GM18870 (cell line): ENCODE results near the gene TFAM.
"Not testable (repeated sequence)": the region's sequence is repeated elsewhere in the genome, so short reads cannot be mapped to it uniquely, and the experiment has no call there.

Source experiments
- ATAC-seq: cut with Tn5 transposase; IDR thresholded peaks from one replicate; pipeline ENCODE4 v1.9.1; 2021; ENCODE audit warnings: moderate library complexity; ENCODE audit not compliant: unreplicated experiment

Gene TFAM

DNA sequence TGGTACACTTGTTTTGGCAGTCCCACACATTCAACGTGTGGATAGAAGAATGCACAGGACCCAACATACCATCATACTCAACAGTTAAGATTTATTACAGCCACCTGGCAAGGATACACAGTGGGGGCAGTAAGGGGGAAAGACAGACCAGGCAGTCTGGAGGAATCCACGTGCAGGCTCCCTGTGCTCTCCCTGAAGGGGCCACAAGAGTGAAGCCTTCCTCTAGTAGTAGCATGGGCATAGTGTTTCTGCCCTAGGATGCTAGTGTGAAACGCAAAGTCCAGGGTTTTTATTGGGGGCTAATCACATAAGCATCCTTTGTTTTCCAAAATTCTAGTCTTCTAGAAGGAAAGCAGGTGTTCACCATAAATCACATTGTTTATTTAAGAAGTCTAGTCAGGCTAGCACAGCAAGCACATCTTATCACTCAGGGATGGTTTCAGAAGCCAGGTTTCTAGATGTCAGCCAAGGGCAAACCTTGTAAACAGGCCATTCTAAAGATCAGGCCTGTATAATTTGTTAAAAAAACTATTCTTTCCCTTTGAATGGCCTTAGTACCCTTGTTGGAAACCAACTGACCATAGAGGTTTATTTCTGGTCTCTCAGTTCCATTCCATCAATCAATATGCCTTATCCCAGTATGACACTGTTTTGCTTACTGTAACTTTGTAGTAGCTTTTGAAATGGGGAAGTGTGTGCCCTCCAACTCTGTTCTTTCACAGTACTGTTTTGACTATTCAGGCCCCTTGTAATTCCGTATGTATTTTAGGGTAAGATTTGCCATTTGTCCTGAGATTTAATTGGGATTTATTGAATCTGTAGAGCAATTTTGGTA, 12.4 kb upstream of the TFAM start:
- ATAC-seq: peak; percentile 70

DNA sequence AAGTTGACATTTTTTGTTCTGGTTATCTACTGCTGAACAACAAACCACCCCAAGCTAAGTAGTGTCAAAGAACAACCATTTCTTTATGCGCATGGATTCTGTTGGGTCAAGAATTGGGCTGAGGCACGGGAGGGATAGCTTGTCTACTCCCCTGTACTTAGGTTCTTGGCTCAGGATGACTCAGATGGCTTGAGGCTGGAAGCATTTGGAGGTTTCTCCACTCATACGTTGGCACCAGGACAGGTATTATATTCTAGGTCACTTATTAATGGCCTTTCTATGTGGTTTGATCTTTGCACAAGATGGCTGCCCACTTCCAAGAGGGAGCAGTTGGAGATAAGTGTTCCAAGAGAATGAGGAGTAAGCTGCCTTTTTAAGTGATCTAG, 11.8 kb upstream of the TFAM start:
- peak; percentile 1 for ATAC-seq

DNA sequence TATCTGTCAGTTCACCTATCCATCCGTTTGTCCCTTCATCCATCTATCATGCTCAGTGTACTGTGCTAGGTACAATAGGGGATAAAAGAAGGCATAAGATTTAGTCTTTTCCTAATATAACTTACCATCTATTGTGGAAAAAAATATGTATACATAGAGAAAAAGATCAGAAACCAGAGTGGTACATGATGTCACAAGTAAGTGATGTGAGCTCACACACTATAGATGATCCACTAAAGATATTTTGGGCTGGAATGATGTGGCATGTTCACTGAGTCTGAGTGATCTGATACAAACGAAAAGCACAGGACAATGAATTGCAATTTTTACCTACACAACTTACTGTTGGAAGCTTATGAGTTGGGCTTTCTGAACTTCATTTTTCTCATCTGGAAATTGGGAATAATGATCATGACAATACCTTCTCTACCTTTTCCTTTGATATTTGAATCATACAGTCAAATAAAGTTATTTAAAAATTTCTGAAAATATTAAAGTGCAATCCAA, 2.7 kb upstream of the TFAM start:
- no peak for ATAC-seq

DNA sequence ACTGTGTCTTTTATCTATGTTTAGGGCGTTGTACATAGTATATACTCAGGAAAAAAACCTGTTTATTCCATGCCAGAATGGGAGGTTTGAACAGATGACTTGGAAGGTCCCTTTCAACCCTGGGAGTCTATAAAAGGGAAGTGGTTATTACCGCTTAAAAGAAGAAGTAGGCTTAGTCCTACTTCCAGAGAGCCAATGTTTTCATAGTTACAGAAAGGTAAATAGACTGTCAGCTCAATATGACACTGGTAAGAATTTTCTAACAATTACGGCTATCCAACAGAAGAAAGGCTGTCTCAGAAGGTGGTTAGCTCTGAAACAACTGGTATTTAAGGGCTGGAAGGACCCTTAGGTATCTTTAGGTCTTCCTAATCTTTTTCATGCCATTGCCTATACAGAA, 1.1 kb upstream of the TFAM start:
- peak; percentile 87 for ATAC-seq

DNA sequence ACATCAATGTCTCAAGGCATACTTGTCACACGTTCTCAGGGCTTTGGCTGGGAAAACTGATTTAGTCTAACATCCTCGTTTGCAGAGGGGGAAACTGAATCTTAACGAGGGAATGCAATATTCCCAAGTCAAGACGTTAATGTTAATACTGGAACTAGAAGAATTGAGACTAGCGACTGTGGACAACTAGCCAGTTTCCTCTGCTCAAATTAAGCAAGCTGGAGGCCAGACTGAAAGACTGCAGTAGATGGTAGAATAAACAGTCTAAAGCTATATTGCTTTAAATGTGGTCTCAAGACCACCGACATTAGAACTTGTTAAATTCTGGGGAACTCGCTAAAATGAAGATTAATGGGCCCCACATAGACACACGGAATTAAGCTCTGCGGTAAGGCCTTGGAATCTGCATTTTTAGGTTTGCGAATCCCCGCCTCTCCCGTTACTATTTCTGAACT, 639 bp upstream of the TFAM start:
- ATAC-seq: no peak

DNA sequence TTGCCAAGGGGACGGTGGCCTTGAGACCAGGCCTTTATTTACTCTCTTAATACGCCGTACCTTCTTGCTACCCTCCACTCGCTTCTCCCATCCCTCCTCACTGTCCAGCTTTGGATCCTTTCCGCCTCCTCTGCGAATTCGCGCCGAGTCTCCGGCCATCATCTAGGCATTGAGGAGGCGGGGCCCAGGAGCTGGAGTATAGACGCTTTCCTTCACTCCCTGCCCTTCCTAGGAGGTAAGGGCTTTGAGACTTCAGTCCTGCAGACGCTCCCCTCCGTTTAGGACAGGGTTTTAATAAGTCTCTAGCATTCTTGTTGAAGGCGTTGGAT, 538 bp downstream of the TFAM start:
- peak; percentile 5 for ATAC-seq

DNA sequence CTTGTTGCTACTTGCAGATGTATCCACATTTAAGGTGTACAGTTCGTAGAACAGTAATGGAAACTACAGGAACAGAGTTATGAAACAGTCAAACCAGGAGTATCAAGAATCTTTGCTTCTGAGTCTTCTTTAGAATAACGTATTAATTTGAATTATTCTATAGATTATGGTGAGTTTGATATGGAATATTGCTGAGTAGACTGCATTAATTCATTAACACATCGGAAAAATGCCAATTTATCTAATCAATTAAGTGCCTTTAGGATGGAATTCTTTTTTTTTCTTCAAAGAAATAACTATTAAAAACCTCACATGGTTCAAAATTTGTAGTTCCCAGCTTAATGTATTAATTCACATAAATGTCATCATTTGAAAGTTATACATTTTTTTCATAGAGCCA, 3.8 kb downstream of the TFAM start:
- ATAC-seq: no peak

DNA sequence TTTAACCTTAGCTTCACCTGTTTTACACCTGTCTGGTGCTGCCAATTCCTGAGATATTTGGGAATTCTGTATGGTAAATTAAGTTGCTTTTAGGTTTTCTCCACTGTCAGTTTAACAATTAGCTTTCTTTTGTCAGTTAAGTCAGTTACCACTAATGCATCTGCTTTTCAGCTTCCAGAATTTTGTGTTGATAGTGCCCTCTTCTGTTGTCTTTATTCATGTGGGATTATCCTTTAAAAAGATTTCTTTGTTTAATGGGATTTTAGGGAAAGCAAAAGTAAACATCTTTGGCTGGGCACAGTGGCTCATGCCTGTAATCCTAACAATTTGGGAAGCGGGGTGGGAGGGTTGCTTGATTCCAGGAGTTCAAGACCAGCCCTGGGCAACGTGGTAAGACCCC, 8.1 kb downstream of the TFAM start:
- ATAC-seq: no peak

DNA sequence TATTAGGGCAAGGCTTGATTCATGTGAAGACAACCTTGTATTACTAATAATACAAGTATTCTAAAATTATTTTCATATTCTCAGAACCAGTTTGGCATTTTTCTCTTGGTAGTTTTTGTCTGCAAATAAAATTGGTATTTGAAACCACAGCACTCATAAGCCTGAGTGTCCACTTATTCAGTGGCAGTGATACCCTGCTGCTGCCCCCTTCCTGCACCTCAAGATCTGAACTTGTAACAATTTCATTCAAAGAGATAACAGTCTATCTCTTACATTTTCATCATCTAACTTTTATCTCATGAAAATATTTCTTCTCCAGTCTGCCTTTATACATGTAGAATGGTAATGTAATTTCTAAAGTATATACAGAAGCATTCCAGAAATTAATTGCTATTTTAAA, 9.3 kb downstream of the TFAM start:
- ATAC-seq: no peak

DNA sequence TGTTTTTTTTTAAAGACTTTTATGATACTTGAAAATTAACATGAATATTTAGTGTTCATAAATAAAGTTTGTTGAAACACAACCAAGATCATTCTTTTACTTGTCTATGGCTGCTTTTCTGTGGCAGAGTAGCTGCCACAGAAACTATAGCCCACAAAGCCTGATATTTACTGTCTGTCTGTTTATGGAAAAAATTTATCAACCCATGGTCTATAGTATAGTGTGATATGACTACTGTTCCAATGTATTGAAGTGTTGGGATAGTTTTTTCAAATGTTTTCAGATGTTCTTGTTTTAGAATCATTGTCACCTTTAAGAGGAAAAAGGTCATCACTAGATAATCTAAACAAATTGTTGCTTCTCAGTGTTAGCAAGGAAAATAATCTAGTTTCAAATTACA, 10.8 kb downstream of the TFAM start:
- ATAC-seq: no peak

DNA sequence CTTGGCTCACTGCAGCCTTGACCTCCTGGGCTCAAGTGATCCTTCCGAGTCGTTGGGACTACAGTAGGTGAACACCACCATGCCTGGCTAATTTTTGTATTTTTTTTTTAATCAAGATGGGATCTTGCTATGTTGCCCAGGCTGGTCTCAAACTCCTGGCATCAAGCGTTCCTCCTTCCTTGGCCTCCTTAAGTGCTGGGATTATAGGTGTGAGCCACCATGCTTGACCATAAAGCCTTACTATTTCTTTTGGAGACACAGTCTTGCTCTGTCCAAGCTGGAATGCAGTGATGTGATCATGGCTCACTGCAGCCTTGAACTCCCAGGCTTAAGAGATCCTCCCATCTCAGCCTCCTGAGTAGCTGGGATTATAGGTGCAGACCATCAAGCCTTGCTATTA, 12.6 kb downstream of the TFAM start:
- ATAC-seq: no peak

DNA sequence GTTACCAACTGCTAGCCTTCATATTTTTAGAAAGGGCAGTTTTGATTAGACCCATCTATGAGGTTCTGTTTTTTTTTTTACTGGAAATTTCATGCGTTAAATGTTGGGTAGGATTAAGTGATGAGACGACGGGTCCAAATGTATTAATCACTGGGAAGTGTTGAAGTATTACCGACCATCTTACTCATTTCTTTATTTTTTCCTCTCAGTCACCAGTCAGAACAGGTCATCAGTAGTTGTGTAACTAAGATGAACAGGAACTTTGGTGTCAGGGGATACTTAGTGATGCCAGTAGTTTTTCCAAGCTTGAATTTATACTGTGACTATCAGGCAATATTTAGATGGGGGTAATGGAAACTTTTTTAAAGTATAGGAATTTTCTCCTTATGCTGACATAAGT, 14.2 kb downstream of the TFAM start:
- no peak for ATAC-seq

DNA sequence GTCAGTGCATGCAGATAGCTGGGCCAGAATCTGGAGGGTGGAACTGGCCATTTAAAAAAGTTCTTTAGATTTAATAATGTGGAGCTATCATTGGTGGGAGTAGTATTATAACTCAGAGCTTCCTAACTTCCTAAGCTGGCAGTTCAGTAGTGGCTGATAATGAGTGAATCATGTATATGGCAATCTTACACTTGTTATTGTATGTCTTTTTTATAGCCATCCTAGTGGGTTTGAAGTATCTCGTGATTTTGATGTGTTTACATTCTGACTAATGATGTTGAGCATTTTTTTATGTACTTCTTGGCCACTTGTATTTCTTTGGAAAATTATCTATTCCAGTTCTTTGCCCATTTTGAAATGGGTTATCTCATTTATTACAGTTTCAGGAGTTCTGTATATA, 15.4 kb downstream of the TFAM start:
- ATAC-seq: no peak

DNA sequence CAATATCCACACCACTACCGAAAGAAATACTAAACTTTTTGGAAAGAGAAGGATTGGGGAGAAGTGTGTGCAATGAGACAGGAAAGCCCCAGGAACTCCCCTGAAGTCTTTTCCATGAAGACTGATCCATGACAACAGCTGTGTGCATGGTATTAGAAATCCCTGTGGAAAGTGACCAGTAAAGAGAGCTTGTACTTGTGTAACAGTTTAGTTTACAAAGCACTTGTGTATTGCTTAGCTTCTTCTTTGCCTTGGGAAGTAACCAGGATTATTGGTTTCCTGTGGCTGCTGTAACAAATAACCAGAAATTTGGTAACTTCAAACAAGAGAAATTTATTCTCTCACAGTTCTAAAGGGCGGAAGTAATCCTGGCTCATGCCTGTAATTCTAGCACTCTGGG, 18.8 kb downstream of the TFAM start:
- no peak for ATAC-seq

DNA sequence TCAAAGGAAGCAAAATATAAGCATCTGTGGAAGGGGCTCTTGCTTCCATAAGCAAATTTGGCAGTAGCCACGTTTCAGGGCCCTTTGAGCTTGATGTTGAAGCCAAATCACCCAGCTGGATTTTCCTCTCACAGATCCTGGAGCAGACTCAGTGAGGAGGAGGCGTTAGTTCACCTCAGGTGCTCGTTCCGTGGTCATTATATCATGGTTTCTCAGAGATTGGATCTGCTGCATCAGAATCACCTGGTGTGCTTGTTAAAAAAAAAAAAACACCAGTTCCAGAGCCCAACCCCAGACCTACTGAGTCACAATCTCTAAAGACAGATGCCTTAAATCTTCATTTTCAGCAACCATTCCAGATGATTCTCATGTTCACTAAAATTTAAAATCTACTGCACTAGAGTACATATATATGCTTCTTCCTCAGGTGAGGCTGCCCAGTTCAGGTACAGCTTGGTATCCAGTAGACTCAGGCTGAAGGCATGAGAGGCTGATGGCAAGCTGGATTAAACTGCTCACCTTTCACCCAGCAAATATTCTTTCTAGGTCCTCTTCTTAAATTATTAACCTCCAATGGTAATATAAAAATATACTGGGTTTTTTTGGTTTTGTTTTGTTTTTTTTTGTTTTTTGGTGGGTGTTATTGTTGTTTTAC, 24.9 kb downstream of the TFAM start:
- no peak for ATAC-seq

DNA sequence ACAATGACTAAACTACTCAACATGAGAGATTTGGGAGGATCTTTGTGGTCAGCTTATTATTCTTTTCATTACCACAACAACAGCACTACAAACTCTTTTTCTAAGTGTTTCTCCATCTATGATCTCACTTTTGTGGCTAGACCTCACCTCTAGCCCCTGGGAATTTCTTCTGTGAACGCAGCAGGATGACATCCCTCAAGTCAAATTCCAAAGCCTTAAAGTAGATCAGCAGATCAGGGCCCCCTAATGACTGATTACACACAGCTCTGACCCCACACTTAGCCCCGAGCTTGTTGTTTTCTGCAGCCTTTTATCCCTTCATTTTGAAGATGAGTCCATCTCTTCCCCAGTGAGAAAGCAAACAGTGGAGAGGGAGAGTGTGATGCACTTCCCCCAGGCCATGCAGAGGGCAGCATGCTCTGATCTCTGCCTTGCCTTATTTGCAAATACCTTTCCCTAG, 27.3 kb downstream of the TFAM start:
- no peak for ATAC-seq

DNA sequence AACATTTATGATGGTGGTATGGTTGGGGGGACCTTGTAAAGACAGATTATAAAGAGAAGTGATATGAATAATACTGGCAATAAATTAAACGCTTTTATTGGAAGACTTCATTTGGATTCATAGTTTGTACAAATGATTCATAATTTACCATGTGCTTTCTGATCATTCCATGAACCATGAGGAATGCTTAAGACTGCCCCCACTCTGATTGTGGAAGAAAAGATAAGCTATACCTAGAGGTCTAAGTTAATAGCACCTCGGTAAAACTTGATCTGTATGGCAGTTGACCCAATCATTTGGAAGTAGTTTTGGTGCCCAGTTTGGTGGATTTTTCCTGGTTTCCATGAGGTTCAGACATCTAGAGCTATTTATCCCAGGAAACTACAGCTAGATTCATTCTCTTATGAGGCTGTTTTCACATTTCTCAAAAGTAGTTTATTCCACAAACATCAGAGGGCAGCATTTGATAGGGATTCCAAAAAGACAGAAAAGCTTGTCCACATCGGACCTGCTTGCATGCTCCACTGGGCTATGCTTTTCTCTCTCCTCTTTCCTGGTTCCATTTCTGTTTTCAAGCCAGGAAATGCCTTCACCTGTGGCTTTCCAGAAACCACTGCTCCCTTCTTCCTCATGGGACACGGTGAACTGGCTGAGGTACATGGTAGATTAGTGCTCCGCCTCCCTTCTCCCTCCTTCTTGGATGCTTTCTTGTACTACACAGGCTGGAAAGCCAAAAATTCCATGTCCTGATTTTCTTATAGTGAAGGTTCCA, 29.2 kb downstream of the TFAM start:
- no peak for ATAC-seq

DNA sequence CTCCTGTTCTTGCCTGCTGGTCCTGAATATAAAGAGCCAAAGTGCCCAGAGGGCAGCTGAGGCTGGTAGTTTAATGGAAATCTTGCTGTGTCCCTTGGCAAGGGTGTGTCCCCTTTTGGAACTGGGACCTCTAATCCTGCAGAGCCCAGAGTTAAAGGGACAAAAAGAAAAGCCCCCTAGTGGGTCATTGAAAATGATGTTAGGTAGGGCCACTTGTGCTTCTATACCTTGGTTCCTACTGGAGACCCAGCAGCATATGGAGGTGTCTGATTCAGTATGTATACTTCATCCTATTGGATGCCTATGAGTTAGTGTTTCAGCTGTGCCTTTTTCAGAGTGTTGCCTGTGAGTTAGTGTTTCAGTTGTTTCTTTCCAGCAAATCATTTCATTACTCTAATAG, 30.5 kb downstream of the TFAM start:
- no peak for ATAC-seq

DNA sequence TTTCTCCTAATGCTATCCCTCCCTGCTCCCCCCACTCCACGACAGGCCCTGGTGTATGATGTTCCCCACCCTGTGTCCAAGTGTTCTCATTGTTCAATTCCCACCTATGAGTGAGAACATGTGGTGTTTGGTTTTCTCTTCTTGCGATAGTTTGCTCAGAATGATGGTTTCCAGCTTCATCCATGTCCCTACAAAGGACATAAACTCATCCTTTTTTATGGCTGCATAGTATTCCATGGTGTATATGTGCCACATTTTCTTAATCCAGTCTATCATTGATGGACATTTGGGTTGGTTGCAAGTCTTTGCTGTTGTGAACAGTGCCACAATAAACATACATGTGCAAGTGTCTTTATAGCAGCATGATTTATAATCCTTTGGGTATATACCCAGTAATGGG, 32.7 kb downstream of the TFAM start:
- ATAC-seq: not testable (repeated sequence)

DNA sequence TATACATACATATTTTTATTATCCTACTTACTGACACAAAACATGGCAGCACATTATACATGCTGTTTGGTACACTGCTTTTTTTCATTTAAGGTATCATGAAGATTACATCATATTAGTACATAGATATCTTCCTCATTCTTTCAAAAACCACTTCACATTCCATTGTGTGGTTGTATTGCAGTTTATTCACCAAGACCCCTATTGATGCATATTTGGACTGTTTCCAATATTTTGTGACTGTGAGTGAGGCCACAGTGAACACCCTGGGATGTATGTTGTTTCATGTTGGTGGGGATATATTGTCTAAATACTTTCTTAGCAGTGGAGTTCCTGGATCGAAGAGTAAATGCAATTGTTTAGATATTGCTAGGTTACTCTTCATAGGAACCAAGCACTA, 39.0 kb downstream of the TFAM start:
- no peak for ATAC-seq

DNA sequence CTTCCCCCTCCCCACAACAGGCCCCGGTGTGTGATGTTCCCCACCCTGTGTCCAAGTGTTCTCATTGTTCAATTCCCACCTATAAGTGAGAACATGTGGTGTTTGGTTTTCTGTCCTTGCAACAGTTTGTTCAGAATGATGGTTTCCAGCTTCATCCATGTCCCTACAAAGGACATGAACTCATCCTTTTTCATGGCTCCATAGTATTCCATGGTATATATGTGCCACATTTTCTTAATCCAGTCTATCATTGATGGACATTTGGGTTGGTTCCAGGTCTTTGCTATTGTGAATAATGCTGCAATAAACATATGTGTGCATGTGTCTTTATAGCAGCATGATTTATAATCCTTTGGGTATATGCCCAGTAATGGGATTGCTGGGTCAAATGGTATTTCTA, 43.2 kb downstream of the TFAM start:
- not testable (repeated sequence) for ATAC-seq

DNA sequence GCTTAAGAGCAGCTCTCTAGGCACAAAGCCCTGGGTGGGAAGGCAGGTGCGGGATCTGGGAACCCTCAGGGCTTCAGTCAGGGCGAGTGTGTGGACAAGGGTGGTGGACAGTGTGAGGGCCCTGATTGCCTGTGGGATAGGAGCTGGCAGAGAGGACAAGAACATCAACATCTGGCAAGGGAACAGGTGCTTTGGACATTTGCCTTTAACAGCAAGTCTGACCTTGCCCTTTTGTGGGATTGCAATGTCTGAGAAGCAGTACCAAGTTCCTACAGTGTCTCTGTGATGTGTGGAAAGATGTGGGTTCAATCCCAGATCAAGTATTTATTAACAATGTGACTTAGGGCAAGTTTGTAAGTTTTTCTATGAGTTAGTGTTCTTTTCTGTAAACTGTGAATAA, 46.7 kb downstream of the TFAM start:
- ATAC-seq: no peak
